OCI-LY7 (cell line): ENCODE data around the gene PPP1R7. TPM values are rescaled to one million over a fixed set of nuclear protein-coding genes. Genes with fewer than 3 reads are reported as not detected.

Experiments used
- BruUV-seq: library from RNA; stranded (reverse); fragments of 400-500 nt; replicated peaks from 2 replicates; lab custom pipeline; 2021; lab: Mats Ljungman, UMichigan
- CTCF ChIA-PET: fragments of 300-600 bp; sonication (Branson Sonifier 250); formaldehyde crosslinking; loops from one replicate; lab custom pipeline; 2022; ENCODE audit warnings: antibody characterized with exemption; ENCODE audit not compliant: unreplicated experiment; lab: Charles Lee
- POLR2A ChIA-PET: fragments of 300-600 bp; sonication (Branson Sonifier 250); formaldehyde crosslinking; loops from one replicate; lab custom pipeline; 2022; ENCODE audit warnings: antibody characterized with exemption; lab: Charles Lee
- DNase-seq: peaks from one replicate; pipeline ENCODE4 v3.0.0-alpha.2; 2015; ENCODE audit warnings: low spot score
- H2AFZ ChIP-seq: fragments of 200-600 bp; sonication (generic), shearing (Covaris generic); 2 replicates; pipeline ENCODE4 v1.6.1; 2014; ENCODE audit warnings: mild to moderate bottlenecking, antibody characterized with exemption, low read length, moderate library complexity
- H3K27ac ChIP-seq: fragments of 200-600 bp; sonication (generic); 2 replicates; pipeline ENCODE4 v1.5.1; 2014; ENCODE audit warnings: mixed run types, low read depth, mild to moderate bottlenecking, moderate library complexity, low read length, inconsistent platforms; ENCODE audit not compliant: poor library complexity, severe bottlenecking
- H3K36me3 ChIP-seq: fragments of 200-600 bp; sonication (generic); 2 replicates; pipeline ENCODE4 v1.6.1; 2014; ENCODE audit warnings: mild to moderate bottlenecking, antibody characterized with exemption, low read length, moderate library complexity, mixed read lengths; ENCODE audit not compliant: insufficient read depth
- H3K4me1 ChIP-seq: fragments of 200-600 bp; sonication (generic); 2 replicates; pipeline ENCODE4 v1.5.1; 2014; ENCODE audit warnings: mild to moderate bottlenecking, low read length; ENCODE audit not compliant: insufficient read depth, poor library complexity, severe bottlenecking
- H3K4me2 ChIP-seq: fragments of 200-600 bp; sonication (generic); 2 replicates; pipeline ENCODE4 v1.6.1; 2014; ENCODE audit warnings: mild to moderate bottlenecking, low read length
- H3K4me3 ChIP-seq: fragments of 200-600 bp; sonication (generic); 2 replicates; pipeline ENCODE4 v1.5.1; 2014; ENCODE audit warnings: mild to moderate bottlenecking, low read depth, low read length; ENCODE audit not compliant: poor library complexity, severe bottlenecking
- H3K79me2 ChIP-seq: fragments of 200-600 bp; sonication (generic); 2 replicates; pipeline ENCODE4 v1.6.1; 2016; ENCODE audit warnings: low read depth, mild to moderate bottlenecking, low read length, moderate library complexity, mixed read lengths; ENCODE audit not compliant: insufficient read depth
- H3K9me2 ChIP-seq: fragments of 200-600 bp; sonication (generic); 2 replicates; pipeline ENCODE4 v1.6.1; 2016; ENCODE audit warnings: mild to moderate bottlenecking, low read length, mixed read lengths; ENCODE audit not compliant: insufficient read depth
- H3K9me3 ChIP-seq: fragments of 200-600 bp; sonication (generic); 2 replicates; pipeline ENCODE4 v1.6.1; 2014; ENCODE audit warnings: mild to moderate bottlenecking, mixed run types, low read length, mixed read lengths
- H4K20me1 ChIP-seq: fragments of 200-600 bp; sonication (generic); 2 replicates; pipeline ENCODE4 v1.6.1; 2014; ENCODE audit warnings: mild to moderate bottlenecking, antibody characterized with exemption, low read length, moderate library complexity, mixed read lengths; ENCODE audit not compliant: insufficient read depth
- CTCF ChIP-seq: fragments of 200-600 bp; sonication (generic); conservative IDR thresholded peaks from 2 replicates; pipeline ENCODE4 v1.5.1; 2014; ENCODE audit warnings: mild to moderate bottlenecking, antibody characterized with exemption, low read length, moderate library complexity, mixed read lengths
- EZH2phosphoT487 ChIP-seq: fragments of 200-600 bp; sonication (generic); IDR thresholded peaks from 2 replicates; pipeline ENCODE4 v1.6.1; 2018; ENCODE audit warnings: low read depth, borderline replicate concordance, mild to moderate bottlenecking, mixed run types, antibody characterized with exemption, low read length, moderate library complexity, mixed read lengths
- intact Hi-C: fragments of 100-400 bp; cut with micrococcal nuclease; formaldehyde crosslinking; loops from one replicate; pipeline ENCODE4 v1.10.0; 2022; ENCODE audit not compliant: unreplicated experiment
- total RNA-seq, 2 experiments: library from RNA; depleted of rRNA in 1 of 2; stranded (reverse); fragments of >200 nt in 1 of 2; shearing (Covaris generic) in 1 of 2; gene quantifications; 2 replicates each; pipeline ENCODE4 v1.2.3, GENCODE V29; 2014 to 2022

The PPP1R7 gene
- total RNA-seq, 2 experiments from 2014 or later, result 46.0 to 82.0 TPM

- ChIA-PET POLR2A (interaction anchor here (0.6 kb wide), 1 partner anchor 20 kb away, joined by 5 read pairs; no protein-coding TSS in a partner anchor), CTCF (no interaction called here)
- Histone ChIP-seq H2AFZ (no peak overlapping the region), H3K9me3 (no peaks in the 10 kb centered on the region), H3K4me1 (peaks cover 12% of the 10 kb centered on the region), H3K36me3 (peaks cover 24% of the 10 kb centered on the region; the same call in 1 of the 2 replicates), H3K9me2 (no peaks in the 10 kb centered on the region), H4K20me1 (no peaks in the 10 kb centered on the region), H3K79me2 (no peaks in the 10 kb centered on the region), H3K4me3 (no peak overlapping the region), H3K4me2 (no peak overlapping the region), H3K27ac (no peak overlapping the region)
- BruUV-seq, result no TSS peak
- no peak for DNase-seq
- TF ChIP-seq EZH2phosphoT487 (no peak), CTCF (no peak)
- intact Hi-C loops, result no loop called here
These were observed 37.7 kb upstream of the PPP1R7 start for GRCh38 chr2:241112592-241112991.

GRCh38 chr2:241114836-241115235 is 35.4 kb upstream of the PPP1R7 start:
- H3K9me3 ChIP-seq, result no peaks in the 10 kb centered on the region
- H3K4me1 ChIP-seq, result peaks cover 12% of the 10 kb centered on the region
- H3K4me3 ChIP-seq, result no peak overlapping the region
- CTCF ChIA-PET, result no interaction called here
- BruUV-seq, result no TSS peak
- intact Hi-C loops, result no loop called here
- no peak for DNase-seq
- H2AFZ ChIP-seq, result no peak overlapping the region
- H4K20me1 ChIP-seq, result no peaks in the 10 kb centered on the region
- peaks cover 20% of the 10 kb centered on the region; the same call in 1 of the 2 replicates for H3K36me3 ChIP-seq
- H3K79me2 ChIP-seq, result no peaks in the 10 kb centered on the region
- TF ChIP-seq CTCF (no peak), EZH2phosphoT487 (no peak)
- H3K9me2 ChIP-seq, result no peaks in the 10 kb centered on the region
- POLR2A ChIA-PET, result no interaction called here
- H3K27ac ChIP-seq, result no peak overlapping the region
- no peak overlapping the region for H3K4me2 ChIP-seq

GRCh38 chr2:241115361-241115760 is 34.9 kb upstream of the PPP1R7 start:
- Histone ChIP-seq H2AFZ (no peak overlapping the region), H4K20me1 (no peaks in the 10 kb centered on the region), H3K4me2 (no peak overlapping the region), H3K36me3 (peaks cover 22% of the 10 kb centered on the region), H3K4me1 (peaks cover 8% of the 10 kb centered on the region), H3K4me3 (no peak overlapping the region), H3K9me3 (no peaks in the 10 kb centered on the region), H3K79me2 (no peaks in the 10 kb centered on the region), H3K9me2 (no peaks in the 10 kb centered on the region), H3K27ac (no peak overlapping the region)
- intact Hi-C loops, result no loop called here
- ChIA-PET CTCF (no interaction called here), POLR2A (no interaction called here)
- BruUV-seq, result no TSS peak
- TF ChIP-seq EZH2phosphoT487, result no peak
- no peak for TF ChIP-seq CTCF
- no peak for DNase-seq
